GM12865 (cell line): ENCODE data around the gene ALOXE3.

Experiments
- DNase-seq: peaks from one replicate; pipeline ENCODE4 v3.0.0; 2010; ENCODE audit warnings: low read depth
- H3K4me3 ChIP-seq: 2 replicates; pipeline ENCODE4 v1.5.1; 2011; ENCODE audit warnings: mild to moderate bottlenecking, low read depth, low read length, control low read depth
- CTCF ChIP-seq: IDR thresholded peaks from 2 replicates; pipeline ENCODE4 v1.5.1; 2011; ENCODE audit warnings: low read length, control low read depth, low read depth, inconsistent platforms; ENCODE audit not compliant: insufficient read depth; ENCODE audit errors: missing control alignments

The ALOXE3 gene

GRCh38 chr17:8060274-8060673 lies 58.0 kb downstream of the ALOXE3 start:
- peak; percentile 49 for TF ChIP-seq CTCF
- DNase-seq: peak; percentile 72
- no peak overlapping the region for H3K4me3 ChIP-seq

- no peak overlapping the region for H3K4me3 ChIP-seq
- DNase-seq: no peak
- no peak for TF ChIP-seq CTCF
Observed at GRCh38 chr17:8059131-8059530, 59.2 kb downstream of the ALOXE3 start.

- peak; percentile 66 for TF ChIP-seq CTCF
- H3K4me3 ChIP-seq: no peak overlapping the region
- DNase-seq: peak; percentile 80
Observed at GRCh38 chr17:8057691-8058114, 60.6 kb downstream of the ALOXE3 start.

- H3K4me3 ChIP-seq: no peak overlapping the region
- TF ChIP-seq CTCF: no peak
- no peak for DNase-seq
Observed at GRCh38 chr17:8056976-8057625, 61.2 kb downstream of the ALOXE3 start.

- H3K4me3 ChIP-seq: no peak overlapping the region
- DNase-seq: peak; percentile 71
Observed at GRCh38 chr17:8056232-8056975, 61.9 kb downstream of the ALOXE3 start.

GRCh38 chr17:8055851-8056231 lies 62.5 kb downstream of the ALOXE3 start:
- H3K4me3 ChIP-seq: no peak overlapping the region
- no peak for TF ChIP-seq CTCF

More at GRCh38 chr17:8056232-8056975, 61.9 kb downstream of the ALOXE3 start:
- no peak for TF ChIP-seq CTCF

More at GRCh38 chr17:8055851-8056231, 62.5 kb downstream of the ALOXE3 start:
- no peak for DNase-seq
